CD4-positive, alpha-beta T cell treated with Interleukin-12 subunit alpha and Interleukin-12 subunit beta, for 1 hour (primary cell): ENCODE data around the gene FTCD.

Source experiments
- DNase-seq: peaks from one replicate; pipeline ENCODE4 v3.0.0-alpha.2; 2020

Gene FTCD

DNA sequence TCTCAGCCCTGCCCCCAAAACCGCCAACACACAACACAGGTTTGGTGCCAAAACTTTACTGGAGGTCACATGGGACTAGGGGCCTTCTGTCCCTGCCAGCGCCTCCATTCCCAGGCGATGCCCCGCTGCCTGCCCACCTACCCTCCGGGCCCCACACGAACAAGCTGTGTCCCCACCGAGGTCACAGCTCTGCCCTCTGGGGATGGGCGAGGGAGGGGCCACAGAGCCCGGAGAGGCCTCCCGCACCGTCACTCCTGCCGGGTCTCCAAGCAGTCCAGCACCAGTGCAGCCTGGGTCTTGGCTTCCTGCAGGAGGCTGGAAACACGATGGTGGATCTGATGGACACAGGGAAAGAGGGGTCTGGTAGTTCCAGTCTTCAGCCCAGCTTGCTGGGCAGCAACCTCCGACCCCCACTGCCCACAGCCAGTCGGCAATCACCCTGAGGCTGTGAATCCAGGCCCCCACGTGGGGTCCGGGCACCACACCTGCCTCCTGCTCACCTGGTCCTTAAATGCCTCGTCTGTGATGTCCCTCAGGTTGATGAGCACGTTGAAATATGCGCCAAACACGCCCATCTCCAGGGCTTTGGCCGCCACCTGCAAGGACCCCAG is 18.5 kb downstream of the FTCD start:
- DNase-seq, result no peak

DNA sequence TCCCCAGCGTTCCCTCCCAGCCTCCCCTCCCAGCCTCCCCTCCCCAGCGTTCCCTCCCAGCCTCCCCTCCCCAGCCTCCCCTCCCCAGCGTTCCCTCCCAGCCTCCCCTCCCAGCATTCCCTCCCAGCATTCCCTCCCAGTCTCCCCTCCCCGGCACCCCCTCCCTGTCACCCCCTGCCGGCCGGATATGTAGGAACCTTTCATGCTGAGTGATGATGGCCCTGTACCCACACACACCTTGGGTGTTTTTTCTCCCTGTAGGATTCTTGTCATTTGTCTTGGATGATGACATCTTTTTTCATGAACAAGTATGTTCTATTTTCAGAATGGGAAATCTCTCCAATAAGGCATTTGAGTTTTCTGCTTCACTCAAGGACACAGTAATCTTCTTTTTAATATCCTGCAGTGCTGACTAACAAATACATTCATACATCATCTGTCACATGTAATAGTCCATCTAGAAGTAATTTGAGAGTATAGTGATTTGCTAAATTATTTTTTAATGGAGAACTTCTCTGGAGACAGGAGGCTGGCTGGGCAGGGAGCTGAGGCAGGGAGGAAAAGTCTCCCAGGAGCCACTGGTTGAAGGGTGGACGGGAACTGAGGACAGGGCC is 19.5 kb downstream of the FTCD start:
- DNase-seq, result no peak

DNA sequence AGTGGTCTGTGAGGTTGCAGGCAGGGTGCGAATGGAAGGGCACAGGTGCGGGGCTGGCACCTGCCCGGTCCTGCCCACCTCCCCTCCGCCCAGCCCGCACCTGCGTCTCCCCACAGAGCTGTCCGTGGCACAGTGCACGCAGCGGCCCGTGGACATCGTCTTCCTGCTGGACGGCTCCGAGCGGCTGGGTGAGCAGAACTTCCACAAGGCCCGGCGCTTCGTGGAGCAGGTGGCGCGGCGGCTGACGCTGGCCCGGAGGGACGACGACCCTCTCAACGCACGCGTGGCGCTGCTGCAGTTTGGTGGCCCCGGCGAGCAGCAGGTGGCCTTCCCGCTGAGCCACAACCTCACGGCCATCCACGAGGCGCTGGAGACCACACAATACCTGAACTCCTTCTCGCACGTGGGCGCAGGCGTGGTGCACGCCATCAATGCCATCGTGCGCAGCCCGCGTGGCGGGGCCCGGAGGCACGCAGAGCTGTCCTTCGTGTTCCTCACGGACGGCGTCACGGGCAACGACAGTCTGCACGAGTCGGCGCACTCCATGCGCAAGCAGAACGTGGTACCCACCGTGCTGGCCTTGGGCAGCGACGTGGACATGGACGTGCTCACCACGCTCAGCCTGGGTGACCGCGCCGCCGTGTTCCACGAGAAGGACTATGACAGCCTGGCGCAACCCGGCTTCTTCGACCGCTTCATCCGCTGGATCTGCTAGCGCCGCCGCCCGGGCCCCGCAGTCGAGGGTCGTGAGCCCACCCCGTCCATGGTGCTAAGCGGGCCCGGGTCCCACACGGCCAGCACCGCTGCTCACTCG is 23.3 kb downstream of the FTCD start:
- no peak for DNase-seq

DNA sequence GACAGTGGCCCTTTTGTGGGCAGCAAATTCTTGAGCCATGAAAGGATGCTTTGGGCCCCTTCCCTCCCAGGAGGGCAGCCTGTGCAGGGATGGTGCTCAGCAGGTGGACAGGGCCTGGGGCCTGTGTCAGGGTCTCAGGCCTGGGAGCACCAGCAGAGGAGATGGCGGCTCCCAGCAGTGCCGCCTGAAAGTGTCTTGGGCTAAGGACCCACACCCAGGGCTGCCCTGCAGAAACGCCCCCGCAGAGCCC is 23.9 kb downstream of the FTCD start:
- DNase-seq, result no peak

DNA sequence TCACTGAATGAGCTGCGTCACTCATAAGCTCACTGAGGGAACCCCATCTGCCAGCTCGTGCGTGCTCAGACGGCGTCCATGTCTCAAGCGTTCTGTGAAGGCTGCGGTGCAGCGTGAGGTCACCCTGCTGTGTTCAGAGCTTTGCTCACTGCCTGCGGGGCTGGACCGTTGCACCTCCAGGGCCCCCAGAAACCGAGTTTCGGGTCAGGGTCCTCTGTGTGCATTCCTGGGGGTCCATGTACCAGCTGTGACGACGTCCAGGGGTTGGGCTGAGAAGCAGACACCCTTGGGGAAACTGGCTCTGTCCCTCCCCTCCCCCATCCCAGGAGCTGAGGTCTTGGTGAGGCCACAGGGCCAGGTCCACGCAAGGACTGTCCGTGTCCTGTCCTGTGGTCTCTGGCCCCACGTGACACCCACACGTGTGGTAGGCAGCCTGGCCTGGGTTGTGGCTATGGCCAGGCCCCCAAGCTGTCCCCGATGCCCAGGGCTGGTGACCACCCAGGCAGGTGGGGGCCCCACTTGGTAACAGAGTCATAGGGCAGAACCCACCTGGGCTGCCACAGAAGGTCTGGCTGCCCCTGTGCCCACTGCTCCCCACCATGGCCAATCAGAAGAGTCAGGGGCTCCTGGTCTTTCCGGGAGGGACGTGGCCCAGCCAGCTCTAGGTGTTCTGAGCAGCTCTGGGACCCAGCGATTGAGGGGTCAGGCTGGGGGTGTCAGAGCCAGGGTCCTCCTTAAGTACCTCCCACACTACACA is 24.4 kb downstream of the FTCD start:
- DNase-seq, result no peak

DNA sequence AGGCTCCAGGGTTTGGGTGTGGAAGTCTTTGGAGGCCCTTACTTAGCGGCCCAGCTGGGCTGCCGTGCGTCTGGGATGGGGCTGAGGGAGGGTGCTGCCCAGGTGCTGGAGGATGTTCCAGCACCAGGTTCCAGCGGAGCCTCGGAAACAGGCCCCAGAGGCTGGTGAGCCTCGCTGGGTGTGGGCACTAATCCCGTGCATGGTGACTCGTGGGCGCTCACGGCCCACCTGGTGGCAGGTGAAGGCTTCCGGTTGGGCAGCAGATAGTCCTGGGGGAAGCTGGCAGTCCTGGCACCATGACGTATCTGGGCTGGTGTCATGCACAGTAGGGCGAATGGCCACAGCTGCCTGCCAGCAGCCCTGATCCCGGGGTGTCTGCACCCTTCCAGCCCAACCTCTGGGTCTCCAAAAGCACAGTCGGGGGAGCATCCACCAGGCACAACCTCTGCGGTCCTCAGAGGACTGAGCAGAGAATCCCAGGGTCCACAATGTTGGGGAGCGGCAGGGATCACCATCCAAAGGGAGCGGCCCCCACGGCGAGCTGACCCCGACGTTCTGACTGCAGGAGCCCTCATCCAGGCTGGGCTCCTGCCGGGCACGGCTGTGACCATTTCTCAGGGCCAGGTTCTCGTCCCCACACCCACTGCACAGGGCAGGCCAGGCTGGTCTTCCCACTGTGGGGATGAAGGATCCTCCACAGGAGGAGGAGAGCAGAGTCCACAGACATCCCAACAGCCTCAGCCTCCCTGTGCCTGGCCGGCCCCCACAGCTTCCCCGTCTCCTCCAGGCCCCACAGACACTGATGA is 25.3 kb downstream of the FTCD start:
- DNase-seq, result no peak

DNA sequence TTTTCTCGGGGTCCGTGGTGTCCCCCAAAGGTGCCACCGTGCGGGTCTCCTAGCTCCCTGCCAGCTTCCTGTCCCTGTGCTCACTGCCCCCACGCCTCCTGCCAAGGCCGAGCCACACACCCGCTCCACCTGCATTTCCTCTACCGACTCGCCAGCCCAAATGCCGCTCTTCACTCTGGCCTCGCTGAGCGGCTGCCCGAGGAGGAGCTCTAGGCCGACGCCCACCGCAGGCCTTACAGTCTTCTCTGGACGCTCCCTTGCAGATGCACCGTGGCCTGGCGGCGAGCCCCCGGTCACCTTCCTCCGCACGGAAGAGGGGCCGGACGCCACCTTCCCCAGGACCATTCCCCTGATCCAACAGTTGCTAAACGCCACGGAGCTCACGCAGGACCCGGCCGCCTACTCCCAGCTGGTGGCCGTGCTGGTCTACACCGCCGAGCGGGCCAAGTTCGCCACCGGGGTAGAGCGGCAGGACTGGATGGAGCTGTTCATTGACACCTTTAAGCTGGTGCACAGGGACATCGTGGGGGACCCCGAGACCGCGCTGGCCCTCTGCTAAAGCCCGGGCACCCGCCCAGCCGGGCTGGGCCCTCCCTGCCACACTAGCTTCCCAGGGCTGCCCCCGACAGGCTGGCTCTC is 26.3 kb downstream of the FTCD start:
- no peak for DNase-seq

DNA sequence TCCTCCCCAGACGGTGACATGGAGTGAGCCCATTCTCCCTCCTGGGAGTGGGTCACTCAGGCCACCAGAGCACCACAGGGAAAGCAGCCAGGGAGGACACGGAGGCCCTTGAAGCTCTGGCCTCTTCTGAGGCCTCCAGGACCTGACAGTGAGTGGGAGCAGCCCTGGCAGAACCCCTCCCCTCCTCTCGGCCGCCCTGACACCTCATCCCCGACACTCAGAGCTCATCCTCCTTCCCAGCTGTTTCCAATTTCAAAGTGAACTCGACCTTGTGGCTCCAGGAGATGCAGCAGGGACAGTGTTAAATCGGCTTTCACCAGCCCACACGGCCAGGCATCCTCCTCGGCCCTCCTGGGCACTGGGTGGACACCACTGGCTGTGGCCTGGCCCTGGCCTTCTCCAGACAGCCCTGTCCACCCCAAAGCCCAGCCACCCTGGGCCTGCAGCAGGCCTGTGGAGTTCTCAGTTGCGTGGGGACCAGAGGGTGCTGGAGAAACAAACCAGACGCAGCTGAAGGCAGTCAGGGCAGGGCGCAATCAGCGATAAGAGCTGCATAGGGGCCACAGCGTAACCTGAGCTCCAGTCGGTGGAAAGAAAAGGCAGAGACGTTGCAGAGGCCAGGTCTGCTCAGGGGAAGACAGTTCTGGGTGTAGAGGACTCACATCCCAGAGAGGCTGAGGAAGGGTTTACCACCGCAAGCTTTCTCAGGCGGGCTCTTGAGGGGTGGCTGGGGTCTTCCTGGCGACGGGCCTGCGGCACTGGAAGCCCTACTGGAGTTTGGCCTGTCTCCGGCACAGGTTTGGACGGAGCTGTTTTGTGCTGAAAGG is 27.1 kb downstream of the FTCD start:
- no peak for DNase-seq

DNA sequence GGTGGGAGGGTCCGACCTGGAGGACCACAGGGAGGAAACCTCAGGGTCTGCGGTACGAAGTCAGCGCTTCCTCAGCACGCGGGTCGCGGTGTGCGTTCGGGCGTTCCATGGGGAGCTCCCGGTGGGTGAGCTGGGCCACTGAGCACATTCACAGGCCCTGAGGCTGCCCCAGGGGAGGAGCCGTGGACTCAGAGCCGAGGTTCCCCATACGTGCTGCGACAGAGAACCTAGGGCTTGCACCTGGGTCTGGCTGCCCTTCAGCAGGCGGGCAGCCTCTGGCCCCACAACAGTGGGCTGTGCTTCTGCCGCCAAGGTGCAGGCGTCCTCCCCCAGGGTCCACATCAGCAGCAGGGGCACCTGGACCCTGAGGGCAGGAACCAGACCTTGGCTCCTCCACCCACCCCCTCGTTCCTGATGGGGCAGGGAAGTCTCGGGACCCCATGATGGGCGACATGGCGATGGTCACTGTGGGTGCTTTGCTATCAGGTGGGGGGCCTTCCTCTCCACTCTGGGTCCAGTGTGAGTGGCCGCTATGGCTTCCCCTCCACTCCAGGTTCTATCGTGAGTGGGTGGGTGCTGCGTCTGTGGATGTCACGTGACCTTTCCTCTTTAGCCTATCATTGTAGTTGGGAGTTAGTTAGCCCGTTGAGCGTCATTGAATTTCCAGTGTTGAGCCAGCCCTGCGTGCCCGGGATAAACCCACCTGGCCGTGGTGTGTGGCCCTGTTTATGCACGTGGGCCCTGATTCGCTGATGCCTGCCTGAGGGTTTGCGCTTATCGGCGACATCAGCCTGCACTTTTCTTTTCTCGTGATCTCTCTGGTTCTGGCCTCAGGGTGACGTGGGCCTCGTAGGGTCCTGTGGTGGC is 27.9 kb downstream of the FTCD start:
- no peak for DNase-seq

DNA sequence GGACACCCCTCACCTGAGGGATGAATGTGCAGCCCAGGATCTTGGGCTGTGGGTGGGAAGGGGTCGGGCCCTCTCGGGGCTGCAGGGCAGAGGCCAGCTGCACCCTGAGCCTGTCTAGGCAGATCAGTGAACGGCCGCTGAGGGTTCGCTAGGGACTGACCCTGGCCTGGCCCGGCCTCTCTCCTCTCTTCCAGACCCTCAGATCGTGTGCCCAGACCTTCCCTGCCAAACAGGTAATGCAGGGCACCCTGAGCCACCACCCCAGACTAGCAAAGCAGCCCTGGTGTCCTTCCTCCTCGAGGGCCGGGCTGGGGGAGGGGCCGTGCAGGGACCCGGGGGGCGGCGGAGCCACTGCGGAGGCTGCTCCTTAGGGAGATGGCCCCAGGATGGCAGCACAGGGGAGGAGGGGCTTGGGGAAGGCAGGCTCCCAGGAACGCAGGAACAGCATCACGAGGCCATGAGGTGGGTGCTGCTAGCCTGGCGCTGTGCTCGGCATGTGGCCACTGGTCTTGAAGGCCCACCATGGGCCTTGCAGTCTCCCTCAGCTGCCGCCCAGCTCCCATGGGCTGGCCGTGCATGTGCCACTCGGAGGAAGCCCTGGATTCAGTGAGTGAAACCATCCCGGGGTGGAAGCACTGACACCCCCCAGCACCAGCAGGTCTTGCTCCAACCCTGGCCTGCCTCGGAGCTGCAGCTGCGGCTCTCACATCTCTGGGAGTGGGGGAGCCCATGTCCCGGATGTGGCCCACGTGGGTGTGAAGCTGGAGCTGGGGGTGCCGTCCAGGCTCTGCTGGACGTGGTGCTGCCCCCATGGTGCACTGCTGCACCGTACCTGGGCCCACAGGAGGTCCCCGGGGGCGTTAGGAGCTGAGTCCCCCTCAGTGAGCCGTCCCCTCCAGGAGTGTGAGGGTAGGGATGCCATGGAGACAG is 28.8 kb downstream of the FTCD start:
- no peak for DNase-seq

DNA sequence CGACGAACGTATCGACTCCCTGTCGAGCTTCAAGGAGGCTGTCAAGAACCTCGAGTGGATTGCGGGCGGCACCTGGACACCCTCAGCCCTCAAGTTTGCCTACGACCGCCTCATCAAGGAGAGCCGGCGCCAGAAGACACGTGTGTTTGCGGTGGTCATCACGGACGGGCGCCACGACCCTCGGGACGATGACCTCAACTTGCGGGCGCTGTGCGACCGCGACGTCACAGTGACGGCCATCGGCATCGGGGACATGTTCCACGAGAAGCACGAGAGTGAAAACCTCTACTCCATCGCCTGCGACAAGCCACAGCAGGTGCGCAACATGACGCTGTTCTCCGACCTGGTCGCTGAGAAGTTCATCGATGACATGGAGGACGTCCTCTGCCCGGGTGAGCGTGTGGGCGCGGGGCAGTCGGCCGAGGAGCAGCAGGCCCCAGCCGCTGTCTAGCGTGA is 29.5 kb downstream of the FTCD start:
- DNase-seq, result no peak

DNA sequence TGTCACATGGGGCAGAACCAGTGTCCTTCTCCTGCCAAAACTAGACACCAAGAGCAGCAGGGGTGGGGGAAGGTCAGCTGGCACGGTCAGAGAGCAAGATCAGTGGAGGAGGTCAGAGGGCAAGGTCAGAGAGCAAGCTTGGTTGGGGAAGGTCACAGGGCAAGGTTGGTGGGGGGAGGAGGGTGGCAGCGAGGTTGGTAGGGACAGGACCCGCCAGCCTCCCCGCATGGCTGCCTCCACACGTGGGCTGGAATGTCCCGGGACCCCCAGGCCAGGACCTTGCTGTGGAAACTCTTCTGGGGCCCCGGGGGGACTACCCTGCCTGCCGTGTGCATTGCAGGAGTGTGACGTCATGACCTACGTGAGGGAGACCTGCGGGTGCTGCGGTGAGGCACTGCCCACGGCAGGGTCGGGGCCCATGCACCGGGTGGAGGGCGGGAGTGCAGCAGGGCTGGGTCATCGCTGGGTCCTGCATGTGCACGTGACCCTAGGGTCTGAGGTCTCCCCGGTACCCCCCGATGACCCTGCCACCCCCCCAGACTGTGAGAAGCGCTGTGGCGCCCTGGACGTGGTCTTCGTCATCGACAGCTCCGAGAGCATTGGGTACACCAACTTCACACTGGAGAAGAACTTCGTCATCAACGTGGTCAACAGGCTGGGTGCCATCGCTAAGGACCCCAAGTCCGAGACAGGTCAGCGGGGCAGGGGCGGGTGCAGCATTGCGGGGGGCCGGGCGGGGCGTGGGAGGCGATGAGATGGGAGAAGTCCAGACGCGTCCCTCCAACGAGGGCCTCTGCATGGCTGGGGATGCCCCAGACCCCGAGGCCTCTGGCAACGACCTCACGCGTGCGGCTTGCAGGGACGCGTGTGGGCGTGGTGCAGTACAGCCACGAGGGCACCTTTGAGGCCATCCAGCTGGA is 30.2 kb downstream of the FTCD start:
- DNase-seq, result no peak

DNA sequence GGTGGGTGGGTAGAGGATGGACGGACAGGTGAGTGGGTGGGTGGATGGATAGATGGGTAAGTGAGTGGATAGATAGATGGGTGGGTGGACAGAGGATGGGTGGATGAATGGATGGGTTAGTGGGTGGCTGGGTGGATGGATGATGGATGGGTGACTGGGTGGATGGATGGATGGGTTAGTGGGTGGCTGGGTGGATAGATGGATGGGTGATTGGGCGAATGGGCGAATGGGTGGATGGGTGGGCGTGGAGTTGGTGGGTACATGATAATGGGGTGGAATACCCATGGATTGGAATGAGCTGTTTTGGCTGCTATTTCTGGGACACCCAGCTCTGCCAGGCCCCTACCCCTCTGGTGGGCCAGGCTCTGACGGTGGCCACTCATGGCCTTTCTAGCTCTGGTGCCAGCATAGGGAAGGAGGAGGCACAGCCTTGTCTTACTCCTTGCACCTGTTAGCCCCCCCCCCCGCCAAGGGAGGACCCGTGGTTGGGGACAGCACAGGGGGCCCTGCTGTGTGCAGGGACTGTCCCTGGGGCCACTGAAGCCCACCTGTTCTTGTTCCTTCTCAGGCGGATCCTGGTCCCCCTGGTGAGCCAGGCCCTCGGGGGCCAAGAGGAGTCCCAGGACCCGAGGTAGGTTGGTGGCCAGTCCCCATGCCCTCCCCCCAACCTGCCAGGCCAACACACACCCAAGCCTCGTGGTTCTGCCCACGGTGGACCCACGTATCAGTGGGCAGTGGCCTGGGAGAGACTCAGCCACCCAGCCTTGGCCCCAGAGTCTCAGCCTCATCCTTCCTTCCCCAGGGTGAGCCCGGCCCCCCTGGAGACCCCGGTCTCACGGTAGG is 31.1 kb downstream of the FTCD start:
- no peak for DNase-seq

DNA sequence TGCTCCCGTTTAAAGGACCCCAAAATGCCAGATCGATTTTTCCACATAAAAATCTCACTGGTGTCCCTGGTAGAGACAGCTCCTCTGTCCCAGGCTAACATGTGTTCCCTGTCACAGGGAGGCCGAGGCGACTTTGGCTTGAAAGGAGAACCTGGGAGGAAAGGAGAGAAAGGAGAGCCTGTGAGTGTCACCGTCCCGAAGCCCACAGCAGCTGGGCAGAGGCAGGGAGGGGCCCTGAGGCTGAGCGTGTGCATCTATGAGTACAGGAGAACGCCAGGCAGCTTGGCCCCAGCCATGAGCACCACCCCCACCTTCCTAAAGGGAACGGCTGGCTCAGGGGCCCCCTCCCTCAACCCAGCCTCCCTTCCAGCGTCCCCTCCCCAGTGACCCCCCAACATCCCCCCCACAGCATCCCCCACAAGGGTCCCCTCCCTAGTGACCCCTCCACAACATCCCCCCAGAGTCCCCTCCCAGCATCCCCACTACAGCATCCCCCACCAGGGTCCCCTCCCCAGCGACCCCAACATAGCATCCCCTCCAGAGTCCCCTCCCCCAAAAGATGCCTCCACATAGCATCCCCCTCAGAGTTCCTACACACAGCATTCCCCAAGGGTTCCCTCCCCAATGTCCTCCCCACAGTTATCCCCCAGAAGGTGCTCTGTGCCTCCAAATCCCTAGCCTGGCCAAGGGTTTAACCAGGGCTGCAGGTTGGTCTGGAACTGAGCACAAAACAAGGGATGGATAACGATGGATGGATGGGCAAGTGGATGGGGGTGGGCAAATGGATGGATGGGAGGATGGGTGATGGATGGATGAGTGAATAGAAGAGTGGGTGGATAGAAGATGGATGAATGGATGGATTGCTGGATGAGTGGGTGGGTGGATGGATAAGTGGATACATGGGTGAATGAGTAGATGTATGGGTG is 32.4 kb downstream of the FTCD start:
- DNase-seq, result no peak

DNA sequence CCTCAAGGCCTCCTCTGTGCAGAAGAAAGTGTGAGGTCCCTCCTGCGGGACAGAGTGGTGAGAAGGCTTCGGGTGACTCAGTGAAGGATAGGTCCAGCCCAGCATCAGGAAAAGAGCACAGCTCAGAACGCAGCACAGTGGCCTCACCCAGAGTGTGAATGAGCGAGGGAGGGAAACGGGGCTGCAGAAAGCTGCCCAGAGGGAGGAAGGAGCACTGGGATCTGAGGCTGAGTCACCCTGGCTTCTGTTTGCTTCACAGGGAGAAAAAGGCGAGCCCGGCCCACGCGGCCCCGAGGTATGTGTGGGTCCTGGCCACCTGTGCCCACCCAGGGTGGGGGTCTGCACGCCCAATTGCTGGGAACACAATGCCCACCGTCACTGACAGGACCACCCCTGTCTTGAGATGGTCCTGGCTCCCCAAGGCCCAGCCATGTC is 33.1 kb downstream of the FTCD start:
- DNase-seq, result no peak
